ENCODE data around the gene FRMPD4.

FRMPD4 gene

DNA sequence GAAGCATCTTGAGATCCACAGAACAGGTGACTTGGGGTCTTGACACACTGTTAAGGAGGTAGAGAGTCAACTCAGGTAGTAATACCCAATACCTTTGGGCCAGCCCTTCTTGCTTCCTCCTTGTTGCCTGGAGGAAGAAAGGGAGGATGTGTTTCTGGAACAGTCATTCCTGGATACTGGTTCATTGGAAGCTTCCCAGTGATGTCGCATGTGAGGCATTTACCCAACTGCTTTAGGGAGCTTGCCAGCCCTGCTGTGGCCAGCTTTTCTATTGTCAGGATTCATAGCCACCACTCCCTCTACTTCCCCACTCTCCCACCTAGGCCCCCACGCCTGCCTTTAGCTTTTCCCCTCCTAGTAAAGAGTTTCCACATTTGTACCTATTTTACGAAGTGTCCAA lies 342.7 kb downstream of the FRMPD4 start:
- no peaks in the 10 kb centered on the region for H3K36me3 ChIP-seq (ENCODE audit: insufficient read depth, low read length)
- H3K9me2 ChIP-seq (replicated peaks; ENCODE audit: low read depth, low read length), result no peaks in the 10 kb centered on the region
- no peaks in the 10 kb centered on the region for H4K20me1 ChIP-seq (ENCODE audit: insufficient read depth, low read length, poor library complexity, severe bottlenecking)
- no peaks in the 10 kb centered on the region for H3K4me1 ChIP-seq (ENCODE audit: insufficient read depth, low read length, poor library complexity, severe bottlenecking)
- H3K9me3 ChIP-seq (ENCODE audit: insufficient read depth, low read depth, low read length), result no peaks in the 10 kb centered on the region
- H3K4me2 ChIP-seq (ENCODE audit: low read depth, low read length, poor library complexity, severe bottlenecking), result no peak overlapping the region
- H3F3A ChIP-seq (ENCODE audit: low read depth), result no peaks in the 10 kb centered on the region
- H2AFZ ChIP-seq (ENCODE audit: low read length), result no peak overlapping the region
- no peaks in the 10 kb centered on the region for H3K27me3 ChIP-seq (ENCODE audit: insufficient read depth, low read length, poor library complexity, severe bottlenecking)
- TF ChIP-seq CTCF (conservative IDR thresholded peaks at IDR 0.05; ENCODE audit: low read length) (no peak), EZH2phosphoT487 (IDR thresholded peaks at IDR 0.05; ENCODE audit: borderline replicate concordance) (no peak)
- H3K4me3 ChIP-seq (ENCODE audit: low read length, poor library complexity, severe bottlenecking), result no peak overlapping the region
- no peaks in the 10 kb centered on the region for H3K79me2 ChIP-seq (ENCODE audit: insufficient read depth, low read length)
- no peak overlapping the region for H3K9ac ChIP-seq (ENCODE audit: low read depth, low read length, poor library complexity, severe bottlenecking)

DNA sequence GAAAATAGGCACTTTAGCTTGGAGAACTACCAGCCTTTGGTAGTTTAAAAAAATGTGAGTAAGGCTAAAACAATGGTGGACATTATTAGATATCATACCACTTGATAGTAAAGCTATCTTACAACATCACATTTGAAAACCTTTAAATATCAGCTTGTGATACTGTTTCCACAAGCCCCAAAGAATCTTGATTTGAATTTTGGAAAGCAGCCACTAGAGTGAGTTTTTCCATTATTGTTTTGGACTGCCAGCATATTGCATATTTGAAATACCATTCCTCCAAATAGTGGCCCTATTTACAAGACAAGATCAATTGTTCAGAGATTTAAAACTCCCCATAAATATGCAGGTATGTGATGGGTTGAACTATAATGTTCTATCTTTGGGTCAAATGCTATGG lies 349.9 kb downstream of the FRMPD4 start:
- Histone ChIP-seq H4K20me1 (ENCODE audit: insufficient read depth, low read length, poor library complexity, severe bottlenecking) (no peaks in the 10 kb centered on the region), H3F3A (ENCODE audit: low read depth) (no peaks in the 10 kb centered on the region), H3K9me2 (replicated peaks; ENCODE audit: low read depth, low read length) (no peaks in the 10 kb centered on the region), H3K4me2 (ENCODE audit: low read depth, low read length, poor library complexity, severe bottlenecking) (no peak overlapping the region), H3K36me3 (ENCODE audit: insufficient read depth, low read length) (no peaks in the 10 kb centered on the region), H3K9ac (ENCODE audit: low read depth, low read length, poor library complexity, severe bottlenecking) (no peak overlapping the region), H2AFZ (ENCODE audit: low read length) (no peak overlapping the region), H3K4me3 (ENCODE audit: low read length, poor library complexity, severe bottlenecking) (no peak overlapping the region), H3K4me1 (ENCODE audit: insufficient read depth, low read length, poor library complexity, severe bottlenecking) (no peaks in the 10 kb centered on the region), H3K9me3 (ENCODE audit: insufficient read depth, low read depth, low read length) (no peaks in the 10 kb centered on the region), H3K27me3 (ENCODE audit: insufficient read depth, low read length, poor library complexity, severe bottlenecking) (no peaks in the 10 kb centered on the region), H3K79me2 (ENCODE audit: insufficient read depth, low read length) (no peaks in the 10 kb centered on the region)
- TF ChIP-seq EZH2phosphoT487 (IDR thresholded peaks at IDR 0.05; ENCODE audit: borderline replicate concordance), result no peak
- TF ChIP-seq CTCF (conservative IDR thresholded peaks at IDR 0.05; ENCODE audit: low read length), result no peak

DNA sequence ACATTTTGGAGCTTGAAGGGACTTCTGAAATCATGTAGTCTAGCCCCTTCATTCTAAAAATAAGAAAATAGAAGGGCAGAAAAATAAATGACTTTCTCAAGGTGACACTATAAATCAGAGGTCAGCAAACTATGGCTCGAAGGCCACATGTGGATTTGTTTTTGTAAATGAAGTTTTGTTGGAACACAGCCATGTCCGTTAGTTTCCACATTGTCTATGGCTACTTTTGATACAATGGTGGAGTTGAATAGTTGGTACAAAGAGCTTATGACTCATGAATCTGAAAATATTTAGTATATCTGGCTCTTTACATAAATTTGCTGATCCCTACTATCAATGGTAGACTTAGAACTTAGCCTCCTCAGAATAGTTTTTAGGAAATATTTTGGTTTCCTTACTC lies 350.5 kb downstream of the FRMPD4 start:
- H3K9me3 ChIP-seq (ENCODE audit: insufficient read depth, low read depth, low read length), result no peaks in the 10 kb centered on the region
- H2AFZ ChIP-seq (ENCODE audit: low read length), result no peak overlapping the region
- TF ChIP-seq EZH2phosphoT487 (IDR thresholded peaks at IDR 0.05; ENCODE audit: borderline replicate concordance), result no peak
- H3K9ac ChIP-seq (ENCODE audit: low read depth, low read length, poor library complexity, severe bottlenecking), result no peak overlapping the region
- no peaks in the 10 kb centered on the region for H3K36me3 ChIP-seq (ENCODE audit: insufficient read depth, low read length)
- H3K79me2 ChIP-seq (ENCODE audit: insufficient read depth, low read length), result no peaks in the 10 kb centered on the region
- no peaks in the 10 kb centered on the region for H3F3A ChIP-seq (ENCODE audit: low read depth)
- H3K4me3 ChIP-seq (ENCODE audit: low read length, poor library complexity, severe bottlenecking), result no peak overlapping the region
- H3K9me2 ChIP-seq (replicated peaks; ENCODE audit: low read depth, low read length), result no peaks in the 10 kb centered on the region
- no peaks in the 10 kb centered on the region for H3K27me3 ChIP-seq (ENCODE audit: insufficient read depth, low read length, poor library complexity, severe bottlenecking)
- no peaks in the 10 kb centered on the region for H3K4me1 ChIP-seq (ENCODE audit: insufficient read depth, low read length, poor library complexity, severe bottlenecking)
- no peak overlapping the region for H3K4me2 ChIP-seq (ENCODE audit: low read depth, low read length, poor library complexity, severe bottlenecking)
- no peaks in the 10 kb centered on the region for H4K20me1 ChIP-seq (ENCODE audit: insufficient read depth, low read length, poor library complexity, severe bottlenecking)

- Histone ChIP-seq H3K4me1 (ENCODE audit: insufficient read depth, low read length, poor library complexity, severe bottlenecking) (no peaks in the 10 kb centered on the region), H3K9me2 (replicated peaks; ENCODE audit: low read depth, low read length) (no peaks in the 10 kb centered on the region), H3F3A (ENCODE audit: low read depth) (no peaks in the 10 kb centered on the region), H3K79me2 (ENCODE audit: insufficient read depth, low read length) (no peaks in the 10 kb centered on the region), H4K20me1 (ENCODE audit: insufficient read depth, low read length, poor library complexity, severe bottlenecking) (no peaks in the 10 kb centered on the region), H3K9ac (ENCODE audit: low read depth, low read length, poor library complexity, severe bottlenecking) (no peak overlapping the region), H3K36me3 (ENCODE audit: insufficient read depth, low read length) (no peaks in the 10 kb centered on the region), H3K4me3 (ENCODE audit: low read length, poor library complexity, severe bottlenecking) (no peak overlapping the region), H3K9me3 (ENCODE audit: insufficient read depth, low read depth, low read length) (no peaks in the 10 kb centered on the region), H3K4me2 (ENCODE audit: low read depth, low read length, poor library complexity, severe bottlenecking) (no peak overlapping the region), H2AFZ (ENCODE audit: low read length) (no peak overlapping the region), H3K27me3 (ENCODE audit: insufficient read depth, low read length, poor library complexity, severe bottlenecking) (no peaks in the 10 kb centered on the region)
- TF ChIP-seq CTCF (conservative IDR thresholded peaks at IDR 0.05; ENCODE audit: low read length) (no peak), EZH2phosphoT487 (IDR thresholded peaks at IDR 0.05; ENCODE audit: borderline replicate concordance) (no peak)
These were observed 351.1 kb downstream of the FRMPD4 start for GRCh38 chrX:12489341-12489740.
